GM18499 (cell line): ENCODE data around the gene GLP2R.

Experiments
- ATAC-seq: cut with Tn5 transposase; IDR thresholded peaks from one replicate; pipeline ENCODE4 v1.9.1; 2021; ENCODE audit warnings: moderate number of reproducible peaks; ENCODE audit not compliant: insufficient read depth, unreplicated experiment

GLP2R gene

GRCh38 chr17:9811537-9811936 lies 14.2 kb upstream of the GLP2R start:
- no peak for ATAC-seq

GRCh38 chr17:9813166-9813565 lies 12.6 kb upstream of the GLP2R start:
- no peak for ATAC-seq

- ATAC-seq, result no peak
Measured at GRCh38 chr17:9814337-9814945, 11.3 kb upstream of the GLP2R start.

GRCh38 chr17:9816472-9816871 lies 9.3 kb upstream of the GLP2R start:
- ATAC-seq, result no peak

GRCh38 chr17:9817086-9817485 lies 8.6 kb upstream of the GLP2R start:
- no peak for ATAC-seq

GRCh38 chr17:9818760-9819159 lies 7.0 kb upstream of the GLP2R start:
- ATAC-seq, result no peak

GRCh38 chr17:9820448-9820847 lies 5.3 kb upstream of the GLP2R start:
- ATAC-seq, result no peak

GRCh38 chr17:9821921-9822320 lies 3.8 kb upstream of the GLP2R start, which contains the start of gene GSG1L2:
TSS of gene GSG1L2 (minus strand) at chr17:9822079. CDS start at chr17:9822071, 8 bp downstream.
- ATAC-seq, result no peak

- no peak for ATAC-seq
Measured at GRCh38 chr17:9824094-9824493, 1.6 kb upstream of the GLP2R start.

GRCh38 chr17:9824797-9825338 lies 856 bp upstream of the GLP2R start:
- ATAC-seq, result no peak

- no peak for ATAC-seq
Measured at GRCh38 chr17:9828296-9829295, 2.9 kb downstream of the GLP2R start.

GRCh38 chr17:9829343-9829742 lies 3.6 kb downstream of the GLP2R start:
- ATAC-seq, result no peak

GRCh38 chr17:9830711-9831110 lies 5.0 kb downstream of the GLP2R start:
- no peak for ATAC-seq

- ATAC-seq, result no peak
Measured at GRCh38 chr17:9833922-9834321, 8.2 kb downstream of the GLP2R start.

- ATAC-seq, result no peak
Measured at GRCh38 chr17:9837551-9838471, 12.1 kb downstream of the GLP2R start.

- ATAC-seq, result no peak
Measured at GRCh38 chr17:9839433-9839832, 13.7 kb downstream of the GLP2R start.

- ATAC-seq, result no peak
Measured at GRCh38 chr17:9842057-9842758, 16.5 kb downstream of the GLP2R start.

GRCh38 chr17:9843152-9844010 lies 17.7 kb downstream of the GLP2R start:
- no peak for ATAC-seq

- no peak for ATAC-seq
Measured at GRCh38 chr17:9844153-9844552, 18.4 kb downstream of the GLP2R start.
